ENCODE results near the gene PECR.
"Not testable (repeated sequence)": the region's sequence is repeated elsewhere in the genome, so short reads cannot be mapped to it uniquely, and the experiment has no call there.

Gene PECR

GRCh38 chr2:216002101-216002678 lies 79.4 kb downstream of the PECR start:
- DNase-seq (ENCODE audit: low spot score): no peak

- DNase-seq (ENCODE audit: low spot score): no peak
Observed at GRCh38 chr2:216001216-216002100, 80.2 kb downstream of the PECR start.

- DNase-seq (ENCODE audit: low spot score): no peak
Observed at GRCh38 chr2:215998636-215999035, 83.0 kb downstream of the PECR start.

GRCh38 chr2:215997219-215997618 lies 84.4 kb downstream of the PECR start:
- no peak for DNase-seq (ENCODE audit: low spot score)

- DNase-seq (ENCODE audit: low spot score): no peak
Observed at GRCh38 chr2:215994911-215995310, 86.7 kb downstream of the PECR start.

- not testable (repeated sequence) for DNase-seq (ENCODE audit: low spot score)
Observed at GRCh38 chr2:215988556-215989207, 92.9 kb downstream of the PECR start.
